HG03457 (cell line): Measurements from ENCODE around the gene ATN1.
A peak's percentile ranks its signal among the peaks of the same experiment; 100 is the strongest.
"Not testable (repeated sequence)": the region's sequence is repeated elsewhere in the genome, so short reads cannot be mapped to it uniquely, and the experiment has no call there.

Experiments used
- ATAC-seq: cut with Tn5 transposase; IDR thresholded peaks from one replicate; pipeline ENCODE4 v1.9.1; 2021; ENCODE audit warnings: moderate number of reproducible peaks; ENCODE audit not compliant: unreplicated experiment

The ATN1 gene

GRCh38 chr12:6927379-6928021 is at the start of gene ATN1:
Gene ATN1, plus strand, starts transcription at chr12:6927959. Its CDS starts 6,043 bp downstream, at chr12:6934002.
- no peak for ATAC-seq

- not testable (repeated sequence) for ATAC-seq
Observed at GRCh38 chr12:6879824-6880223, 47.9 kb upstream of the ATN1 start.

- no peak for ATAC-seq
Observed at GRCh38 chr12:6883252-6883651, 44.5 kb upstream of the ATN1 start.

GRCh38 chr12:6883683-6884082 is 44.1 kb upstream of the ATN1 start:
- no peak for ATAC-seq

GRCh38 chr12:6884539-6884938 is 43.2 kb upstream of the ATN1 start:
- no peak for ATAC-seq

- not testable (repeated sequence) for ATAC-seq
Observed at GRCh38 chr12:6886206-6886999, 41.4 kb upstream of the ATN1 start.

GRCh38 chr12:6887460-6887859 is 40.3 kb upstream of the ATN1 start:
- ATAC-seq, result no peak

- ATAC-seq, result no peak
Observed at GRCh38 chr12:6888360-6888759, 39.4 kb upstream of the ATN1 start.

GRCh38 chr12:6888794-6889193 is 39.0 kb upstream of the ATN1 start:
- not testable (repeated sequence) for ATAC-seq

- ATAC-seq, result not testable (repeated sequence)
Observed at GRCh38 chr12:6889775-6890573, 37.8 kb upstream of the ATN1 start.

GRCh38 chr12:6890789-6891645 is 36.7 kb upstream of the ATN1 start:
- ATAC-seq, result peak; percentile 85

GRCh38 chr12:6891646-6892001 is 36.1 kb upstream of the ATN1 start:
- ATAC-seq, result no peak

GRCh38 chr12:6892683-6893082 is 35.1 kb upstream of the ATN1 start:
- ATAC-seq, result not testable (repeated sequence)

- ATAC-seq, result no peak
Observed at GRCh38 chr12:6894321-6894720, 33.4 kb upstream of the ATN1 start.

GRCh38 chr12:6896846-6897435 is 30.8 kb upstream of the ATN1 start:
- ATAC-seq, result no peak

- no peak for ATAC-seq
Observed at GRCh38 chr12:6899427-6899826, 28.3 kb upstream of the ATN1 start.

- no peak for ATAC-seq
Observed at GRCh38 chr12:6899837-6900519, 27.8 kb upstream of the ATN1 start.

- no peak for ATAC-seq
Observed at GRCh38 chr12:6902448-6902847, 25.3 kb upstream of the ATN1 start.

GRCh38 chr12:6903722-6904121 is 24.0 kb upstream of the ATN1 start:
- no peak for ATAC-seq
